CD14-positive monocyte (primary cell): Measurements from ENCODE around the gene SBK3. TPM values are rescaled to one million over a fixed set of nuclear protein-coding genes. Genes with fewer than 3 reads are reported as not detected.

Experiments
- DNase-seq, 3 donors: peaks; one replicate each; pipeline ENCODE4 v3.0.0-alpha.2; 2011 to 2022
- H2AFZ ChIP-seq: 2 replicates; pipeline ENCODE4 v1.6.0; 2012; ENCODE audit warnings: mild to moderate bottlenecking, low read depth, low read length, inconsistent platforms; ENCODE audit not compliant: insufficient read depth, poor library complexity, severe bottlenecking
- H3K27ac ChIP-seq, 2 donors: 1 replicate in 1 of 2; 2 replicates in 1 of 2; pipeline ENCODE4 v1.5.1; 2012 to 2013; ENCODE audit warnings: low read length in 2 of 2, control low read depth in 1 of 2, inconsistent platforms in 1 of 2, low read depth in 1 of 2, mild to moderate bottlenecking in 1 of 2
- H3K27me3 ChIP-seq, 2 donors: one replicate each; pipeline versions ENCODE4 v1.6.0 to v1.6.1; 2011 to 2013; ENCODE audit warnings: low read length in 2 of 2; ENCODE audit not compliant: control insufficient read depth in 2 of 2, insufficient read depth in 2 of 2
- H3K36me3 ChIP-seq, 2 donors: replicated peaks in 1 of 2; 1 replicate in 1 of 2; 2 replicates in 1 of 2; pipeline versions ENCODE4 v1.5.1 to v1.6.1; 2012 to 2013; ENCODE audit warnings: low read length in 2 of 2, control low read depth in 1 of 2, inconsistent platforms in 1 of 2, mild to moderate bottlenecking in 1 of 2; ENCODE audit not compliant: insufficient read depth in 2 of 2, control insufficient read depth in 1 of 2
- H3K4me1 ChIP-seq, 2 donors: 1 replicate in 1 of 2; 2 replicates in 1 of 2; pipeline versions ENCODE4 v1.5.1 to v1.6.1; 2012 to 2013; ENCODE audit warnings: low read length in 2 of 2, control low read depth in 1 of 2, inconsistent platforms in 1 of 2, mild to moderate bottlenecking in 1 of 2, moderate library complexity in 1 of 2; ENCODE audit not compliant: insufficient read depth in 2 of 2, control insufficient read depth in 1 of 2
- H3K4me2 ChIP-seq: replicated peaks from 2 replicates; pipeline ENCODE3; 2012; ENCODE audit warnings: low read length, moderate library complexity, mild to moderate bottlenecking; ENCODE audit not compliant: poor library complexity, severe bottlenecking; ENCODE audit errors: extremely low read depth
- H3K4me3 ChIP-seq, 3 experiments: fragments of 200-600 bp in 1 of 3; sonication (generic) in 1 of 3; replicated peaks in 1 of 3; 1 replicate in 2 of 3; 2 replicates in 1 of 3; pipeline ENCODE4 v1.5.1; 2011 to 2013; ENCODE audit warnings: low read length in 3 of 3, mild to moderate bottlenecking in 3 of 3, control low read depth in 2 of 3, low read depth in 2 of 3, inconsistent platforms in 1 of 3, moderate library complexity in 1 of 3
- H3K79me2 ChIP-seq: 2 replicates; pipeline ENCODE4 v1.6.0; 2012; ENCODE audit warnings: mild to moderate bottlenecking, control low read depth, inconsistent platforms, low read length, moderate library complexity; ENCODE audit not compliant: insufficient read depth
- H3K9ac ChIP-seq: 2 replicates; pipeline ENCODE4 v1.6.0; 2017; ENCODE audit warnings: low read length, mild to moderate bottlenecking; ENCODE audit not compliant: insufficient read depth, poor library complexity, severe bottlenecking
- H3K9me3 ChIP-seq, 2 donors: replicated peaks in 1 of 2; 1 replicate in 1 of 2; 2 replicates in 1 of 2; pipeline versions ENCODE4 v1.5.1 to v1.6.1; 2012 to 2013; ENCODE audit warnings: low read length in 2 of 2, control low read depth in 1 of 2; ENCODE audit not compliant: control insufficient read depth in 1 of 2, insufficient read depth in 1 of 2
- H4K20me1 ChIP-seq: 2 replicates; pipeline ENCODE4 v1.6.0; 2012; ENCODE audit warnings: mild to moderate bottlenecking, low read length, control low read depth, moderate library complexity; ENCODE audit not compliant: insufficient read depth
- H3K27ac Mint-ChIP-seq, 7 donors: one replicate each; pipeline ENCODE4 v1.8.0; 2020; ENCODE audit warnings: mild to moderate bottlenecking in 7 of 7, mixed read lengths in 7 of 7, moderate library complexity in 6 of 7, inconsistent platforms in 2 of 7
- H3K27me3 Mint-ChIP-seq, 3 donors: one replicate each; pipeline ENCODE4 v1.8.0; 2021 to 2022; ENCODE audit warnings: low read depth in 3 of 3, mild to moderate bottlenecking in 3 of 3, mixed read lengths in 3 of 3, moderate library complexity in 3 of 3, inconsistent platforms in 1 of 3
- H3K36me3 Mint-ChIP-seq, 2 donors: one replicate each; pipeline ENCODE4 v1.8.0; 2020; ENCODE audit warnings: mixed read lengths in 2 of 2, inconsistent platforms in 1 of 2, mild to moderate bottlenecking in 1 of 2
- H3K4me1 Mint-ChIP-seq: one replicate; pipeline ENCODE4 v1.8.0; 2020; ENCODE audit warnings: mild to moderate bottlenecking, mixed read lengths
- H3K4me3 Mint-ChIP-seq, 2 donors: one replicate each; pipeline ENCODE4 v1.8.0; 2020; ENCODE audit warnings: mild to moderate bottlenecking in 2 of 2, mixed read lengths in 2 of 2, moderate library complexity in 1 of 2
- H3K9me3 Mint-ChIP-seq, 7 donors: one replicate each; pipeline ENCODE4 v1.8.0; 2020 to 2022; ENCODE audit warnings: mixed read lengths in 7 of 7, mild to moderate bottlenecking in 6 of 7, moderate library complexity in 6 of 7, inconsistent platforms in 2 of 7
- WGBS: methylation state at CpG from one replicate; pipeline ENCODE4 v1.1.5; 2013; ENCODE audit warnings: missing lambda C conversion rate; ENCODE audit not compliant: insufficient coverage; 5-methylcytosine and 5-hydroxymethylcytosine counted together
- intact Hi-C, 2 donors: fragments of 100-400 bp; cut with micrococcal nuclease; formaldehyde crosslinking; loops; one replicate each; pipeline versions ENCODE4 v1.15.0 to v1.15.1; 2023
- polyA plus RNA-seq, 3 donors: library from polyadenylated mRNA; depleted of rRNA in 1 of 3; unstranded in 2 of 3; stranded (reverse) in 1 of 3; fragments of 300-500 nt in 2 of 3; fragments of >200 nt in 1 of 3; fragmentation: Illumina TruSeq in 2 of 3; gene quantifications; 1 replicate in 2 of 3; 2 replicates in 1 of 3; pipeline ENCODE4 v1.2.3, GENCODE V29; 2012 to 2021
- TF ChIP-seq, protein P1 (sequence below): fragments of 200-600 bp; IDR thresholded peaks from one replicate; pipeline ENCODE4 v1.8.0; 2022; ENCODE audit warnings: antibody characterized with exemption, mild to moderate bottlenecking

The SBK3 gene
- polyA plus RNA-seq, 3 donors: not detected

DNA sequence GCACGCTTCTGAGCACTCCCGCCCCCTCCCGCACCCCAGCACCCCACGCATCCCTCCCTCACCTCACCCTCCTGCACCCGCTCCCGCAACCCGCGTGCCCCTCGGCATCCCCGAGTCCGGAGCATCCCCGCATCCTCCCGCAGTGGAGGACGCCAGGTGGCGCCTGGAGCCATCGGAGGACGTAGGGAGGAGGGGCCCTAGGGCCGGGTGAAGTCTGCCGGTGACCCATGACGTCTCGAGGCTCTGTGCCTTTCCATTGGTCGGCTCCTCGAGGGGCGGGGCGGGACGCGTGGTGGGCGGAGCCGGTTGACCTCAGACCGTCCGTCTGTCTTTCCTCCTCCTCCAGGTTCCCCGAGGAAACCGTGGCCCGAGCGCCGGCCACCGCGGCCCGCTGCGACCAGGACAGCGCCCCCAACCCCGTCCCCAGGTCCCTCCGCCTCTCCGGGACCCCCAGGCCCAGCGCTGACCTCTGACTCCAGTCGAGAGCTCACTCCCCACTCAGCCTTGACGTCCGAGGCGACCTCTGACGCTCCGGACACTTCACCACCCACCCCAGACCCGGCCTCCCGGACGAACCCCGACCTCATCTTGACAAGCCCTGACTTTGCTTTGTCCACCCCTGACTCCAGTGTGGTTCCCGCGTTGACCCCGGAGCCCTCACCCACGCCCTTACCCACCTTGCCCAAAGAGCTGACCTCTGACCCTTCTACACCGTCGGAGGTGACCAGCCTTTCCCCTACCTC lies 28.3 kb downstream of the SBK3 start:
- H3K27ac Mint-ChIP-seq: peak overlapping the region; percentile 68 to 94 (median 91)
- no peaks in the 10 kb centered on the region for H3K36me3 Mint-ChIP-seq
- no peaks in the 10 kb centered on the region for H3K9me3 ChIP-seq
- H3K9me3 Mint-ChIP-seq: no peaks in the 10 kb centered on the region
- H4K20me1 ChIP-seq: no peaks in the 10 kb centered on the region
- TF ChIP-seq, protein P1, sequence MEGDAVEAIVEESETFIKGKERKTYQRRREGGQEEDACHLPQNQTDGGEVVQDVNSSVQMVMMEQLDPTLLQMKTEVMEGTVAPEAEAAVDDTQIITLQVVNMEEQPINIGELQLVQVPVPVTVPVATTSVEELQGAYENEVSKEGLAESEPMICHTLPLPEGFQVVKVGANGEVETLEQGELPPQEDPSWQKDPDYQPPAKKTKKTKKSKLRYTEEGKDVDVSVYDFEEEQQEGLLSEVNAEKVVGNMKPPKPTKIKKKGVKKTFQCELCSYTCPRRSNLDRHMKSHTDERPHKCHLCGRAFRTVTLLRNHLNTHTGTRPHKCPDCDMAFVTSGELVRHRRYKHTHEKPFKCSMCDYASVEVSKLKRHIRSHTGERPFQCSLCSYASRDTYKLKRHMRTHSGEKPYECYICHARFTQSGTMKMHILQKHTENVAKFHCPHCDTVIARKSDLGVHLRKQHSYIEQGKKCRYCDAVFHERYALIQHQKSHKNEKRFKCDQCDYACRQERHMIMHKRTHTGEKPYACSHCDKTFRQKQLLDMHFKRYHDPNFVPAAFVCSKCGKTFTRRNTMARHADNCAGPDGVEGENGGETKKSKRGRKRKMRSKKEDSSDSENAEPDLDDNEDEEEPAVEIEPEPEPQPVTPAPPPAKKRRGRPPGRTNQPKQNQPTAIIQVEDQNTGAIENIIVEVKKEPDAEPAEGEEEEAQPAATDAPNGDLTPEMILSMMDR: peak; percentile 67
- H3K27me3 Mint-ChIP-seq: peaks cover 3 to 11% (median 6%) of the 10 kb centered on the region in 3 donors
- peak overlapping the region; percentile 92 for H2AFZ ChIP-seq
- DNase-seq: peak; percentile 92 to 94 (median 94)
- H3K27me3 ChIP-seq: no peaks in the 10 kb centered on the region
- no peaks in the 10 kb centered on the region for H3K36me3 ChIP-seq
- H3K4me3 Mint-ChIP-seq: peak overlapping the region; percentile 72 to 85
- H3K4me3 ChIP-seq: peak overlapping the region; percentile 37 to 70 (median 39)
- H3K9ac ChIP-seq: peak overlapping the region; percentile 47
- 10% methylated on average over 55 of the region's 61 CpGs for WGBS
- peaks cover 3% of the 10 kb centered on the region for H3K4me1 Mint-ChIP-seq
- peak overlapping the region in 1 of 2 donors; percentile 61 for H3K27ac ChIP-seq
- H3K4me2 ChIP-seq: peak overlapping the region; percentile 77
- intact Hi-C loops: loop anchor here (2.0 to 5.0 kb wide), 3 partner anchors 90 to 115 kb away; partner anchors contain the start of gene ZNF865 (in 1 of the 2)
- peaks cover 4 to 11% of the 10 kb centered on the region in 2 donors for H3K4me1 ChIP-seq
- no peaks in the 10 kb centered on the region for H3K79me2 ChIP-seq

DNA sequence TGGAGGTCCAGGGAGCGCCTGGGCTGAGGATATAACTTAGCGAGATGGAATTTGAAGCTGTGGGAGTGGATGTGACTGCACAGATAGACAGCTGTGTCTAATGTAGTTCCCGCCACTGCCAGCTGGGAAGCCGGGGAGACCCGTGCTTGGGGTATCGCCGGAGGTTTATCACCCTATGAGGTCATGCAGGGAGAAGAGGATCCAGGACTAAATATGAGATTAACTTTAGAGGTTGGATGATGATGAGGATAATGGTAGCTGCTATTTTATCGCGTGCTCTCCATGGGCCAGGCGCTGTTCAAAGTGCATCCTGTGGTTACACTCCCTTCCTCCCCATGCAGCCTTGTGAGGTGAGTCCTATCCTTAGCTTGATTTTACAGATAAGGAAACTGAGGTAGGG lies 37.2 kb downstream of the SBK3 start:
- peaks cover 0 to 3% of the 10 kb centered on the region in 2 donors for H3K27me3 ChIP-seq

More for the DNA sequence above, 37.2 kb downstream of the SBK3 start:
- Histone ChIP-seq H3K79me2 (no peaks in the 10 kb centered on the region), H3K27ac (no peak overlapping the region), H3K9ac (no peak overlapping the region), H3K4me3 (no peak overlapping the region), H3K4me2 (no peak overlapping the region), H2AFZ (no peak overlapping the region), H4K20me1 (no peaks in the 10 kb centered on the region), H3K4me1 (peaks cover 5 to 11% of the 10 kb centered on the region in 2 donors), H3K36me3 (no peaks in the 10 kb centered on the region), H3K9me3 (no peaks in the 10 kb centered on the region)
- Mint-ChIP-seq H3K36me3 (no peaks in the 10 kb centered on the region), H3K27ac (no peak overlapping the region), H3K4me1 (peaks cover 8% of the 10 kb centered on the region), H3K27me3 (peaks cover 6 to 21% (median 16%) of the 10 kb centered on the region in 3 donors), H3K4me3 (no peak overlapping the region), H3K9me3 (peaks cover 0 to 6% (median 0%) of the 10 kb centered on the region in 7 donors)
- WGBS: 75% methylated on average over 5 of the region's 10 CpGs
- TF ChIP-seq, protein P1: no peak
- intact Hi-C loops: no loop called here
- no peak for DNase-seq
